GM12864 (cell line): ENCODE results near the gene PRSS53.

Source experiments
- DNase-seq: peaks from one replicate; pipeline ENCODE4 v3.0.0-alpha.2; 2011; ENCODE audit warnings: low read depth
- H3K4me3 ChIP-seq: 2 replicates; pipeline ENCODE4 v1.5.1; 2011; ENCODE audit warnings: mild to moderate bottlenecking, low read depth, low read length, control low read depth
- CTCF ChIP-seq: IDR thresholded peaks from 2 replicates; pipeline ENCODE4 v1.5.1; 2011; ENCODE audit warnings: low read depth, mild to moderate bottlenecking, moderate library complexity, low read length, control low read depth, inconsistent platforms; ENCODE audit errors: missing control alignments

The PRSS53 gene

GRCh38 chr16:31117384-31118222 lies 28.9 kb upstream of the PRSS53 start, which contains the start of gene KAT8:
Gene KAT8, plus strand, starts transcription at chr16:31117664. Its CDS starts 18 bp downstream, at chr16:31117682.
- peak within 1 kb of the TSS; percentile 72 for H3K4me3 ChIP-seq
- no peak for TF ChIP-seq CTCF
- peak; percentile 92 for DNase-seq

- H3K4me3 ChIP-seq = no peak overlapping the region
- no peak for DNase-seq
- TF ChIP-seq CTCF = no peak
Measured at GRCh38 chr16:31114468-31114867, 25.7 kb upstream of the PRSS53 start.

GRCh38 chr16:31113121-31114120 lies 24.7 kb upstream of the PRSS53 start:
- TF ChIP-seq CTCF = no peak
- no peak for DNase-seq
- no peak overlapping the region for H3K4me3 ChIP-seq

- TF ChIP-seq CTCF = no peak
- no peak overlapping the region for H3K4me3 ChIP-seq
- DNase-seq = no peak
Measured at GRCh38 chr16:31112711-31113110, 24.0 kb upstream of the PRSS53 start.

GRCh38 chr16:31111881-31112466 lies 23.2 kb upstream of the PRSS53 start:
- no peak overlapping the region for H3K4me3 ChIP-seq
- DNase-seq = no peak
- no peak for TF ChIP-seq CTCF

GRCh38 chr16:31110106-31111034 lies 21.6 kb upstream of the PRSS53 start:
- DNase-seq = no peak
- no peak for TF ChIP-seq CTCF
- no peak overlapping the region for H3K4me3 ChIP-seq
